SK-N-MC (cell line): ENCODE measurements around the gene TRAIP.

ENCODE experiments used
- EZH2 ChIP-seq: fragments of 200-600 bp; sonication (generic); IDR thresholded peaks from one replicate; pipeline ENCODE4 v1.6.1; 2017; ENCODE audit warnings: antibody characterized with exemption
- FOXP2 ChIP-seq: optimal IDR thresholded peaks from 2 replicates; pipeline ENCODE3; 2011; ENCODE audit warnings: mild to moderate bottlenecking, moderate library complexity; ENCODE audit not compliant: insufficient read depth; ENCODE audit errors: extremely low read length, control extremely low read depth
- POLR2AphosphoS5 ChIP-seq: IDR thresholded peaks from 2 replicates; pipeline ENCODE4 v1.6.1; 2012; ENCODE audit warnings: mild to moderate bottlenecking, low read depth, low read length, borderline replicate concordance

DNA sequence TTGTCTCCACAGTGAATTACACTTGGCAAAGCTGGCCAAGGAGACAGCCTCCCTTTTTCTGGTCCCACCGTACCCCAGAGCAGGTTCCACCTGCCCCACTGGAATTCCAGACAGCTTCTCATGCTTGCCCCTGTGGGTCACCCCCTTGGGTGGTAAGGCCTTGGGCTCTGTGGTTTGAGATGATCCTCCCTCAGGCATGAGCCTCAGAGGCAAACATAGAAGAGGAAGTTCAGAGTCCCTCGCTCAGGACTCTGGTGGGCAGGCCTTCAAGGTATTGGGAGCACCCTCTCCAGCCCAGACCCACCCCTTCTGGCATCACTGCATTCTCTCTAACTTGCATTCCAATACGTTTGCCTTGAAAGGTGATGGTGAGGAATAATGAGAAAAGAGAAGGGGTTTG, 25.0 kb downstream of the TRAIP start:
- TF ChIP-seq POLR2AphosphoS5 (no peak), EZH2 (no peak), FOXP2 (no peak)
